ENCODE data around the gene FGFRL1. TPM values are rescaled to one million over a fixed set of nuclear protein-coding genes. Genes with fewer than 3 reads are reported as not detected.
A peak's percentile ranks its signal among the peaks of the same experiment; 100 is the strongest.
"Not testable (repeated sequence)": the region's sequence is repeated elsewhere in the genome, so short reads cannot be mapped to it uniquely, and the experiment has no call there.

The FGFRL1 gene
- polyA plus RNA-seq, 1 donor, result 12.6 TPM

DNA sequence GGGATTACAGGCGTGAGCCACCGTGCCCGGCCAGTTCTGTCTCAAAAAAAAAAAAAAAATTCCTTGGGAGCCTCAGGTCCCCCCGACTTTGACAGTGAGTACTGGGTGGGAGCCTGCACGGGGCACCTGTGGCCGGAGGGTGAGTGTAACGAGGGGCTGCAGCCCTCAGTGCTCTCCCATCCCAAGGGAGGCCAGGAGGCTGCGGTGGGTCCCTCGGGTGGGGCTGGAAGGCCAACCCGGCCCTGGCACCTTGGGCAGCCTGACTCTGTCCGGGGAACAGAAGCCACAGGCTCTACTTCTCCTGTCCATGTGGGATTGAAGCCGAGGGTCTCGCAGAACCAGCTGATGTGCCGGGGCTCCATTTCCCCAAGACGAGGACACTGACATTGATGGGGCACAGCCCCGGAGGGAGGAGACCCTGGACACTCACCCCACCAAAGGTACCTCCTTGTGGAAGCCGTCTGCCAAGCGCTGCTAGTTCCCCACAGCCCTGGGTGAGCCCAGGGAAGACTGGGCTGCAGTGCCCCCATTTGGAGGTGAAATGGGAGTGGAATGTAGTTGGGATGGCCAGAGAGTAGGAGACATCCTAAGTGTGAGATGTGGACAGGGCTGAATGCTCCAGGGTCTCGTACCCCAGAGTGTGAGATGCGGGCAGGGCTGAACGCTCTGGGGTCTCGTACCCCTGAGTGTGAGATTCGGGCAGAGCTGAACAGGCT lies 16.0 kb upstream of the FGFRL1 start:
- WGBS (ENCODE audit: insufficient coverage, low lambda C conversion rate), result no CpG with 5 or more reads among the region's 23 CpGs
- Histone ChIP-seq H3K4me1 (ENCODE audit: control insufficient read depth, insufficient read depth, low read length) (peaks cover 54% of the 10 kb centered on the region), H3K27ac (ENCODE audit: low read length) (no peak overlapping the region), H3K4me3 (ENCODE audit: low read length) (no peak overlapping the region), H3K36me3 (ENCODE audit: control insufficient read depth, insufficient read depth, low read length) (peaks cover 8% of the 10 kb centered on the region), H3K9me3 (ENCODE audit: control insufficient read depth, low read depth, low read length) (peaks cover 14% of the 10 kb centered on the region), H3K27me3 (ENCODE audit: control insufficient read depth, insufficient read depth, low read length) (peaks cover 38% of the 10 kb centered on the region)
- no peak for DNase-seq

DNA sequence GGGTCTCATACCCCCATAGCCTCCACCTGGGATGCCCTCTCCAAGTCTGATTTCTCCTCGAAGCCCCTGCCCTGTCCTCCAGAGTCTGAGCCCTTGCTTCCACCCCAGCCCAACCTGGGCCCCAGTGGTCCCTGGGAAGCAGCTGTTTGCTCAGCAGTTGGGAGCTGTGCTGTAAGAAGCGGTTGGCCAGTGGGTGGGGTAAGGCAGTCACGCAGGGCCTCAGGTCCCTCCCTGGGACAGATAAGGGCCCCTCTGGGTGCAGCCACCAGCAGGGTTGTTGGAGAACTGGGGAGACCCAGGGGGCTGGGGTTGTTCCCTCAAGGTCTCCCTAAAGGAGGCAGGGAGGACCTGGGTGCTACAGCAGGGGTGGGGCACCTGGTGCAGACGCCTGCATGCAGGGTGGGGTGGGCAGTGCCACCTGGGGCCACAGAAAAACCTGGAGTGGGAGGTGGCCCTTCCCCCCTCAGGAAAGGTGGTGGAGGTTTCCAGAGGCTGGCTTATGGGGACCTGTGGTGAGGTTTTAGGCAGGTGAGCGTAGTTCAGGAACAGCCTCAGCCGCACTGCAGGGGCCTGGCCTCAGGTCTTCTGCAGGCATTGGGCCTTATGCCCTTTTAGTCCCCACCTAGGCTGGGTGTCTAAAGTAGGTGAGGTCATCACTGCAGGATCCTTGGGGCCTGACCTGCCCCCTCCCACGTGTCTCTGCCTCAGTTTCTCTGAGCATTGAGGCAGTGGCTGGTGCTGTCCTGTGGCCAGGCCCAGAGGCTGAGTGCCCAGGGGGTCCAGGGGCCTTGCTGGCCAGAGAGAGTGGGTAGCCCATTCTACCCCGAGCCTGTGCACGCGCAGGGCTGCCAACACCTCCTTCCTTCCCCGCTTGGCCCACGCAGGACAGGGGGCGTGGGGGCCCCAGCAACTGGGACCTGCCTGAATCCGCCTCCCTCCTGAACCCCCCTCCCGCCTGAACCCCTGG lies 15.1 kb upstream of the FGFRL1 start:
- H3K4me3 ChIP-seq (ENCODE audit: low read length), result no peak overlapping the region
- peaks cover 54% of the 10 kb centered on the region for H3K4me1 ChIP-seq (ENCODE audit: control insufficient read depth, insufficient read depth, low read length)
- peaks cover under 1% of the 10 kb centered on the region for H3K36me3 ChIP-seq (ENCODE audit: control insufficient read depth, insufficient read depth, low read length)
- peaks cover 8% of the 10 kb centered on the region for H3K9me3 ChIP-seq (ENCODE audit: control insufficient read depth, low read depth, low read length)
- H3K27me3 ChIP-seq (ENCODE audit: control insufficient read depth, insufficient read depth, low read length), result peaks cover 47% of the 10 kb centered on the region
- WGBS (ENCODE audit: insufficient coverage, low lambda C conversion rate), result no CpG with 5 or more reads among the region's 15 CpGs
- no peak overlapping the region for H3K27ac ChIP-seq (ENCODE audit: low read length)
- DNase-seq, result peak in 1 of 2 donors; percentile 76

- no peak overlapping the region for H3K27ac ChIP-seq (ENCODE audit: low read length)
- DNase-seq, result no peak
- H3K4me1 ChIP-seq (ENCODE audit: control insufficient read depth, insufficient read depth, low read length), result peaks cover 51% of the 10 kb centered on the region
- H3K36me3 ChIP-seq (ENCODE audit: control insufficient read depth, insufficient read depth, low read length), result no peaks in the 10 kb centered on the region
- peaks cover 10% of the 10 kb centered on the region for H3K9me3 ChIP-seq (ENCODE audit: control insufficient read depth, low read depth, low read length)
- no CpG with 5 or more reads among the region's 25 CpGs for WGBS (ENCODE audit: insufficient coverage, low lambda C conversion rate)
- H3K27me3 ChIP-seq (ENCODE audit: control insufficient read depth, insufficient read depth, low read length), result peaks cover 53% of the 10 kb centered on the region
- no peak overlapping the region for H3K4me3 ChIP-seq (ENCODE audit: low read length)
These were observed 14.4 kb upstream of the FGFRL1 start for GRCh38 chr4:996997-997374.

GRCh38 chr4:997375-998071 lies 13.9 kb upstream of the FGFRL1 start:
- Histone ChIP-seq H3K27ac (ENCODE audit: low read length) (no peak overlapping the region), H3K36me3 (ENCODE audit: control insufficient read depth, insufficient read depth, low read length) (no peaks in the 10 kb centered on the region), H3K4me3 (ENCODE audit: low read length) (peak overlapping the region; percentile 16), H3K9me3 (ENCODE audit: control insufficient read depth, low read depth, low read length) (peaks cover 11% of the 10 kb centered on the region), H3K4me1 (ENCODE audit: control insufficient read depth, insufficient read depth, low read length) (peaks cover 47% of the 10 kb centered on the region), H3K27me3 (ENCODE audit: control insufficient read depth, insufficient read depth, low read length) (peaks cover 59% of the 10 kb centered on the region)
- DNase-seq, result peak in 1 of 2 donors; percentile 68
- no CpG with 5 or more reads among the region's 68 CpGs for WGBS (ENCODE audit: insufficient coverage, low lambda C conversion rate)

- peaks cover 63% of the 10 kb centered on the region for H3K27me3 ChIP-seq (ENCODE audit: control insufficient read depth, insufficient read depth, low read length)
These were observed 13.2 kb upstream of the FGFRL1 start for GRCh38 chr4:998096-998691.

DNA sequence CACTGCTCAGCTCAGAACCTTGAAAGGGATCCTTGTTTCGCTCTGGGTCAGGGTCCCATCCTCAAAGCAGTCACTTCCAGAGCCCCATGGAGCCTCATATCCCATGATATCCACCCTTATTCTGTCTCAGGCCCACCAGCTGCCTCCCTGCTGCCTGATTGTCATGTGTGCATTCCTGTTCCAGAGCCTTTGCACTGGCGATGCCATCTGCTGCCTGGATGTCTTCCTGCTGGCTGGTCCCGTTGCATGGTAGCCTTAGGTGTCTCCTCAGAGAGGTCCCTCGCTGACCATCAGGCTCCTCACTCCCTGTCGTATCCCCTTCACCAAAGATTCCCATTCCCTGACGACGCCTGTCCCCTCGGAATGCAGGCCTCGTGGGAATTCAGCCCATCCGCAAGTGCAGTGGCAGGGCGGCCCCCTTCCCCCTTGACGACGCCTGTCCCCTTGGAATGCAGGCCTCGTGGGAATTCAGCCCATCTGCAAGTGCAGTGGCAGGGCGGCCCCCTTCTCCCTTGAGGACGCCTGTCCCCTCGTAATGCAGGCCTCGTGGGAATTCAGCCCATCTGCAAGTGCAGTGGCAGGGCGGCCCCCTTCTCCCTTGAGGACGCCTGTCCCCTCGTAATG lies 12.1 kb upstream of the FGFRL1 start:
- not testable (repeated sequence) for H3K36me3 ChIP-seq (ENCODE audit: control insufficient read depth, insufficient read depth, low read length); H3K27ac ChIP-seq (ENCODE audit: low read length); H3K4me3 ChIP-seq (ENCODE audit: low read length); DNase-seq
- no CpG with 5 or more reads among the region's 21 CpGs for WGBS (ENCODE audit: insufficient coverage, low lambda C conversion rate)
- peaks cover 74% of the 10 kb centered on the region for H3K27me3 ChIP-seq (ENCODE audit: control insufficient read depth, insufficient read depth, low read length)
- peaks cover 16% of the 10 kb centered on the region for H3K9me3 ChIP-seq (ENCODE audit: control insufficient read depth, low read depth, low read length)
- H3K4me1 ChIP-seq (ENCODE audit: control insufficient read depth, insufficient read depth, low read length), result peaks cover 33% of the 10 kb centered on the region

More at GRCh38 chr4:998096-998691, 13.2 kb upstream of the FGFRL1 start:
- H3K36me3 ChIP-seq (ENCODE audit: control insufficient read depth, insufficient read depth, low read length), result no peaks in the 10 kb centered on the region
- no peak overlapping the region for H3K27ac ChIP-seq (ENCODE audit: low read length)
- H3K4me1 ChIP-seq (ENCODE audit: control insufficient read depth, insufficient read depth, low read length), result peaks cover 42% of the 10 kb centered on the region
- no peak overlapping the region for H3K4me3 ChIP-seq (ENCODE audit: low read length)
- peaks cover 11% of the 10 kb centered on the region for H3K9me3 ChIP-seq (ENCODE audit: control insufficient read depth, low read depth, low read length)
- WGBS (ENCODE audit: insufficient coverage, low lambda C conversion rate), result no CpG with 5 or more reads among the region's 12 CpGs
- no peak for DNase-seq

DNA sequence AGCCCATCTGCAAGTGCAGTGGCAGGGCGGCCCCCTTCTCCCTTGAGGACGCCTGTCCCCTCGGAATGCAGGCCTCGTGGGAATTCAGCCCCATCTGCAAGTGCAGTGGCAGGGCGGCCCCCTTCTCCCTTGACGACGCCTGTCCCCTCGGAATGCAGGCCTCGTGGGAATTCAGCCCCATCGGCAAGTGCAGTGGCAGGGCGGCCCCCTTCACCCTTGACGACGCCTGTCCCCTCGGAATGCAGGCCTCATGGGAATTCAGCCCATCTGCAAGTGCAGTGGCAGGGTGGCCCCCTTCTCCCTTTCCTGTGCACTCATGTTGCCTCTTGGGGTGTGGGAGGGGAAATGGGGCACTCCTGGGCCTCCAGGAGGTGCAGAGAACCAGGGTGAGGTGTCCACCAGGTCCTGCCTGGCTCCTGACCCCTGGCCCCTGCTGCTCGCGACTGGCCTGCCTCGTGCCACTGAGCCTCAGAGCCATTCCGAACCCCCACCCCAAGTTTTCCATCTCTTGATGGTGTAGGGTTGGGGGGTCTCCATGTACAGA lies 11.5 kb upstream of the FGFRL1 start:
- H3K27ac ChIP-seq (ENCODE audit: low read length), result no peak overlapping the region
- no peak overlapping the region for H3K4me3 ChIP-seq (ENCODE audit: low read length)
- peaks cover 28% of the 10 kb centered on the region for H3K4me1 ChIP-seq (ENCODE audit: control insufficient read depth, insufficient read depth, low read length)
- H3K9me3 ChIP-seq (ENCODE audit: control insufficient read depth, low read depth, low read length), result peaks cover 16% of the 10 kb centered on the region
- peaks cover 80% of the 10 kb centered on the region for H3K27me3 ChIP-seq (ENCODE audit: control insufficient read depth, insufficient read depth, low read length)
- WGBS (ENCODE audit: insufficient coverage, low lambda C conversion rate), result no CpG with 5 or more reads among the region's 18 CpGs
- DNase-seq, result no peak
- H3K36me3 ChIP-seq (ENCODE audit: control insufficient read depth, insufficient read depth, low read length), result no peaks in the 10 kb centered on the region

DNA sequence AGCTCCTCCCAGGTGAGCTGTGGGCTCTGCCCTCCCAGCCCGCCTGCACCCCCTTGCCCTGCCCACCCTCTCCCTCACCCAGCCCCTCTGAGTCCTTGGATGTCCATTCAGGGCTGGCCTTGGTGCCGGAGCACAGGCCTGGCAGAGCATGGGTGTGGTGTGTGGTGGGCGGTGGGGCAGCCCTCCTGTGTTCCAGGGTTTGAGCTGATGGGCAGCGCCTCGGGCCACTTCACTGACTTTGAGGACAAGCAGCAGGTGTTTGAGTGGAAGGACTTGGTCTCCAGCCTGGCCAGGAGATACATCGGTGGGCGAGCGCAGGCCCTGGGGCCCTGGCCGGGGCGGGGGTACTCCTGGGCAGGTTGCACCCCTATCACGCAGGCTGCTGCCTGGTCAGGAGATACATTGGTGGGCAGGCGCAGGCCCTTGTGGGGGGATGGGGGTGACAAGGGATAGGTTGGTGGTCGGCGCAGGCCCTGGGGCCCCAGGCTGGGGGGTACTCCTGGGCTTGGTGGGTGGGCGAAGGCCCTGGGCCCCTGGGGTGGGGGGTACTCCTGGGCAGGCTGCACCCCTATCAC lies 10.7 kb upstream of the FGFRL1 start:
- H3K36me3 ChIP-seq (ENCODE audit: control insufficient read depth, insufficient read depth, low read length), result no peaks in the 10 kb centered on the region
- peaks cover 23% of the 10 kb centered on the region for H3K4me1 ChIP-seq (ENCODE audit: control insufficient read depth, insufficient read depth, low read length)
- H3K27ac ChIP-seq (ENCODE audit: low read length), result no peak overlapping the region
- DNase-seq, result no peak
- WGBS (ENCODE audit: insufficient coverage, low lambda C conversion rate), result no CpG with 5 or more reads among the region's 15 CpGs
- H3K9me3 ChIP-seq (ENCODE audit: control insufficient read depth, low read depth, low read length), result peaks cover 16% of the 10 kb centered on the region
- H3K4me3 ChIP-seq (ENCODE audit: low read length), result no peak overlapping the region
- peaks cover 88% of the 10 kb centered on the region for H3K27me3 ChIP-seq (ENCODE audit: control insufficient read depth, insufficient read depth, low read length)

DNA sequence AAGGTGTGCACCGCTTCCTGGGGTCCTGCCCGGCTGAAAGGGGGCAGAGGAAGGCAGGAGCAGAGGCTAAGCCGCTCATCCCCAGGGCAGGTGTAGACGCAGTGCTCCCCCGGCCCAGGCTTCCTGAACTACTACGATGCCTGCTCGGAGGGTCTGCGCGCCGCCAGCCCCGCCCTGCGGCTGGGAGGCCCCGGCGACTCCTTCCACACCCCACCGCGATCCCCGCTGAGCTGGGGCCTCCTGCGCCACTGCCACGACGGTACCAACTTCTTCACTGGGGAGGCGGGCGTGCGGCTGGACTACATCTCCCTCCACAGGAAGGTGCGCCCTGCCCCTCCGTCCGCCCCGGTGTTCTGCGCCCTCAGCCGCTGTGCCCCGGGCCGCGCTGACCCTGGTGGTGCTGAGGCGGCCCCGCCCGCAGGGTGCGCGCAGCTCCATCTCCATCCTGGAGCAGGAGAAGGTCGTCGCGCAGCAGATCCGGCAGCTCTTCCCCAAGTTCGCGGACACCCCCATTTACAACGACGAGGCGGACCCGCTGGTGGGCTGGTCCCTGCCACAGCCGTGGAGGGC lies 9.8 kb upstream of the FGFRL1 start:
- Histone ChIP-seq H3K9me3 (ENCODE audit: control insufficient read depth, low read depth, low read length) (peaks cover 16% of the 10 kb centered on the region), H3K36me3 (ENCODE audit: control insufficient read depth, insufficient read depth, low read length) (no peaks in the 10 kb centered on the region), H3K4me1 (ENCODE audit: control insufficient read depth, insufficient read depth, low read length) (peaks cover 14% of the 10 kb centered on the region), H3K27me3 (ENCODE audit: control insufficient read depth, insufficient read depth, low read length) (peaks cover 86% of the 10 kb centered on the region), H3K4me3 (ENCODE audit: low read length) (no peak overlapping the region), H3K27ac (ENCODE audit: low read length) (no peak overlapping the region)
- DNase-seq, result no peak
- WGBS (ENCODE audit: insufficient coverage, low lambda C conversion rate), result no CpG with 5 or more reads among the region's 48 CpGs
